DOHH2 (cell line): ENCODE results near the gene MED12L.

Experiments
- H3F3A ChIP-seq: fragments of 200-600 bp; sonication (generic), shearing (Covaris generic); 2 replicates; pipeline ENCODE4 v1.6.0; 2016; ENCODE audit warnings: antibody characterized with exemption, mild to moderate bottlenecking; ENCODE audit not compliant: control insufficient read depth, insufficient read depth
- H3K27ac ChIP-seq: fragments of 200-600 bp; sonication (generic); 2 replicates; pipeline ENCODE4 v1.5.1; 2014; ENCODE audit warnings: low read depth, mild to moderate bottlenecking, low read length, moderate library complexity
- H3K27me3 ChIP-seq: fragments of 200-600 bp; sonication (generic); 2 replicates; pipeline ENCODE4 v1.6.1; 2014; ENCODE audit warnings: mild to moderate bottlenecking, low read length, mixed read lengths; ENCODE audit not compliant: control insufficient read depth
- H3K36me3 ChIP-seq: fragments of 200-600 bp; sonication (generic); 2 replicates; pipeline ENCODE4 v1.6.1; 2014; ENCODE audit warnings: mild to moderate bottlenecking, low read length, moderate library complexity, mixed read lengths; ENCODE audit not compliant: control insufficient read depth
- H3K4me1 ChIP-seq: fragments of 200-600 bp; sonication (generic); 2 replicates; pipeline ENCODE4 v1.6.1; 2014; ENCODE audit warnings: mild to moderate bottlenecking, low read length, mixed read lengths; ENCODE audit not compliant: control insufficient read depth
- H3K4me2 ChIP-seq: fragments of 200-600 bp; sonication (generic); 2 replicates; pipeline ENCODE4 v1.6.0; 2014; ENCODE audit warnings: mild to moderate bottlenecking, low read length, moderate library complexity
- H3K4me3 ChIP-seq: fragments of 200-600 bp; sonication (generic); 2 replicates; pipeline ENCODE4 v1.5.1; 2014; ENCODE audit warnings: mild to moderate bottlenecking, low read length, mixed read lengths
- H3K79me2 ChIP-seq: fragments of 200-600 bp; sonication (generic); 2 replicates; pipeline ENCODE4 v1.6.1; 2014; ENCODE audit warnings: mild to moderate bottlenecking, low read length, mixed read lengths; ENCODE audit not compliant: control insufficient read depth
- H3K9me2 ChIP-seq: fragments of 200-600 bp; sonication (generic); replicated peaks from 2 replicates; pipeline ENCODE4 v1.6.1; 2014; ENCODE audit warnings: mild to moderate bottlenecking, low read length, mixed read lengths; ENCODE audit not compliant: control insufficient read depth
- H3K9me3 ChIP-seq: fragments of 200-600 bp; sonication (generic); 2 replicates; pipeline ENCODE4 v1.6.1; 2014; ENCODE audit warnings: antibody characterized with exemption, low read length, mixed read lengths; ENCODE audit not compliant: control insufficient read depth, insufficient read depth
- H4K20me1 ChIP-seq: fragments of 200-600 bp; sonication (generic); 2 replicates; pipeline ENCODE4 v1.6.0; 2014; ENCODE audit warnings: low read depth, mild to moderate bottlenecking, antibody characterized with exemption, low read length, moderate library complexity; ENCODE audit not compliant: control insufficient read depth, insufficient read depth
- EZH2phosphoT487 ChIP-seq: fragments of 200-600 bp; sonication (generic); IDR thresholded peaks from 2 replicates; pipeline ENCODE4 v1.6.1; 2017; ENCODE audit warnings: borderline replicate concordance, mild to moderate bottlenecking, antibody characterized with exemption, low read length, moderate library complexity, mixed read lengths
- TF ChIP-seq, protein P1 (sequence below): fragments of 200-600 bp; sonication (generic); IDR thresholded peaks from one replicate; pipeline ENCODE4 v1.5.1; 2014; ENCODE audit warnings: antibody characterized with exemption, mild to moderate bottlenecking, low read depth, low read length; ENCODE audit not compliant: poor library complexity, severe bottlenecking

The MED12L gene

DNA sequence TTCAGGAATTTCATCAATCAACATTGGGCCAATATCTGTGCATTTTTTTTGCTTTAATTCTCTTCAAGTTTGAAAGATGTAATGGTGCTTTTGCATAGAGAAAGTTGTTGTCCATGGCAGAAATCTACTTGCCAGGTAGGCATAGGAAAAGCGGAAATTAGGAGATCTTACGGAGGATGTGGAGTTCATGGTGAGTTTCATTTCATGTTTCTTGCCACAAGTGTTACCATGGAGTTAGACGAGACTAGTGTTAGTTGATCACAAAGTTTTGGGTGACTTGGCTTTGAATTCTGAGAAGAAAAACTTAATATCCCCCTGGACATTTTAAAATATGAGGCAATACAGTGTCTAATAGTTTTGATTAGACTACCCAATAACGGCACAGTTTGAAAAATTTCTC is 244.9 kb downstream of the MED12L start:
- TF ChIP-seq, protein P1, sequence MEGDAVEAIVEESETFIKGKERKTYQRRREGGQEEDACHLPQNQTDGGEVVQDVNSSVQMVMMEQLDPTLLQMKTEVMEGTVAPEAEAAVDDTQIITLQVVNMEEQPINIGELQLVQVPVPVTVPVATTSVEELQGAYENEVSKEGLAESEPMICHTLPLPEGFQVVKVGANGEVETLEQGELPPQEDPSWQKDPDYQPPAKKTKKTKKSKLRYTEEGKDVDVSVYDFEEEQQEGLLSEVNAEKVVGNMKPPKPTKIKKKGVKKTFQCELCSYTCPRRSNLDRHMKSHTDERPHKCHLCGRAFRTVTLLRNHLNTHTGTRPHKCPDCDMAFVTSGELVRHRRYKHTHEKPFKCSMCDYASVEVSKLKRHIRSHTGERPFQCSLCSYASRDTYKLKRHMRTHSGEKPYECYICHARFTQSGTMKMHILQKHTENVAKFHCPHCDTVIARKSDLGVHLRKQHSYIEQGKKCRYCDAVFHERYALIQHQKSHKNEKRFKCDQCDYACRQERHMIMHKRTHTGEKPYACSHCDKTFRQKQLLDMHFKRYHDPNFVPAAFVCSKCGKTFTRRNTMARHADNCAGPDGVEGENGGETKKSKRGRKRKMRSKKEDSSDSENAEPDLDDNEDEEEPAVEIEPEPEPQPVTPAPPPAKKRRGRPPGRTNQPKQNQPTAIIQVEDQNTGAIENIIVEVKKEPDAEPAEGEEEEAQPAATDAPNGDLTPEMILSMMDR = no peak
- TF ChIP-seq EZH2phosphoT487 = no peak
- no peaks in the 10 kb centered on the region for H3K36me3 ChIP-seq
- H3K4me2 ChIP-seq = no peak overlapping the region
- no peak overlapping the region for H3K27ac ChIP-seq
- H3F3A ChIP-seq = no peaks in the 10 kb centered on the region
- no peaks in the 10 kb centered on the region for H3K9me2 ChIP-seq
- no peaks in the 10 kb centered on the region for H3K27me3 ChIP-seq
- H3K4me1 ChIP-seq = peaks cover 11% of the 10 kb centered on the region
- H3K4me3 ChIP-seq = no peak overlapping the region
- no peaks in the 10 kb centered on the region for H3K79me2 ChIP-seq
- H3K9me3 ChIP-seq = no peaks in the 10 kb centered on the region
- no peaks in the 10 kb centered on the region for H4K20me1 ChIP-seq

DNA sequence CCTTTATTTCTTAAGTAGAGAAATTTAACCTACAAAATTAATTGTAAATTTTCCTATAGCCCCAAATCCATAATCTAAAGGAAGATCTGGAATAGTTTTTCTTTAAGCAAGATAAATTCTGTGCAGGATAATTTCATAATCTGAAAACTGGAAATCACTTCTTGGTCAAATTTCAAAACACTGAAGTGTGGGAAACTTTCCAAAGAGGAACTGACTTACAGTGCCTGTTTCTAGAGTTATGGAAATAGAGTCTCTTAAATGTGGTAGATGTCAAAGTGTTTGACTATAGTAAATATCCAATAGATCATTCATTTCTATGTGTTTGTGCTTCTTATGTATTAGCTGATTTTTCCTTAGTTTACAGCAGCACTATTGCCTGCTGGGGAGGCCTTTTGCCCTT is 245.4 kb downstream of the MED12L start:
- Histone ChIP-seq H3K27ac (no peak overlapping the region), H3K4me2 (no peak overlapping the region), H4K20me1 (no peaks in the 10 kb centered on the region), H3K9me2 (no peaks in the 10 kb centered on the region), H3K9me3 (no peaks in the 10 kb centered on the region), H3F3A (no peaks in the 10 kb centered on the region), H3K36me3 (no peaks in the 10 kb centered on the region), H3K79me2 (no peaks in the 10 kb centered on the region), H3K4me1 (peaks cover 11% of the 10 kb centered on the region), H3K27me3 (no peaks in the 10 kb centered on the region), H3K4me3 (no peak overlapping the region)
- TF ChIP-seq EZH2phosphoT487 = no peak
- TF ChIP-seq, protein P1 = no peak

DNA sequence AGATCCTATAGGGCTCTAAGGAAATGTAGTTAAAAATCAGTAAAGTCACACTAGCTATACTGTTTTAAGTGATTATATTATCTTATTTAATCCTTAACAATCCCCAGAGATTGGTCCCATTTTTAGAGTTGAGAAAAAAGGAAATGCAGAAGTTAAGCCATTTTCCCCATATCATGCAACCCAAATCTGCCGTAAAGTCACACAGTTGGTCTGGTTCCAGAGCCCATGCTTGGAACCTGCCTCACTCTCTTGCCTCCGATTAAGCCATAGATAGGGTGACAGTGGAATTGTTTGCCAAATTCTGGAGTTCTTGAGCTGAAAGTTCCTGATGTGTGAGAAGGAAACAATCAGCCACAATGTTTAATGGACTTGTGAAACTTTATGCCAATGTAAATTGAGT is 246.2 kb downstream of the MED12L start:
- H3K4me3 ChIP-seq = no peak overlapping the region
- H3K9me2 ChIP-seq = no peaks in the 10 kb centered on the region
- H3K36me3 ChIP-seq = no peaks in the 10 kb centered on the region
- no peaks in the 10 kb centered on the region for H3F3A ChIP-seq
- peaks cover 11% of the 10 kb centered on the region for H3K4me1 ChIP-seq
- H3K4me2 ChIP-seq = no peak overlapping the region
- no peak overlapping the region for H3K27ac ChIP-seq
- TF ChIP-seq EZH2phosphoT487 = no peak
- TF ChIP-seq, protein P1 = no peak
- H4K20me1 ChIP-seq = no peaks in the 10 kb centered on the region
- H3K79me2 ChIP-seq = no peaks in the 10 kb centered on the region
- no peaks in the 10 kb centered on the region for H3K9me3 ChIP-seq
- no peaks in the 10 kb centered on the region for H3K27me3 ChIP-seq

DNA sequence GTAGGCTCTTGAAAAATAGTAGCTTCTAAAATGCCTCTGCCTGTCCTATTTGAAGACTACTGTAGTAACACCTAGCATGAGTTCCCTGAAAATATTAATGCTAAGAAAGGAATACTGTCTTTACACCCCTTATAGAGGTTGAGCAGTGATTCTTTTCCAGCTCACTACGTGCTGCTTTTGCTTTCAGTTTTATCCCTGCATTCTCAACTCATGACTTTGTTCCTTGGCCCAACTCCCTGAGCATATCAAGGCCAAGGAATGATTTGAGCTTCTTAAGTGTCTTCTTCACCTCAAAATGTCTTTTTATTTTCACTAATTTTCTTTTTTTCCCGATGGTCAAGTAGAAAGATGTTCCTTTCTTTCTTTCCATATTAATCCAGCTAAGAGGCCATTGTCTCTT is 260.4 kb downstream of the MED12L start:
- Histone ChIP-seq H3K9me3 (no peaks in the 10 kb centered on the region), H3K27me3 (no peaks in the 10 kb centered on the region), H3K36me3 (no peaks in the 10 kb centered on the region), H3K4me2 (no peak overlapping the region), H3K4me1 (no peaks in the 10 kb centered on the region), H3K79me2 (no peaks in the 10 kb centered on the region), H3F3A (no peaks in the 10 kb centered on the region), H3K4me3 (no peak overlapping the region), H3K9me2 (no peaks in the 10 kb centered on the region), H3K27ac (no peak overlapping the region), H4K20me1 (no peaks in the 10 kb centered on the region)
- TF ChIP-seq, protein P1 = no peak
- no peak for TF ChIP-seq EZH2phosphoT487
